SH-SY5Y (cell line): Measurements from ENCODE around the gene DPH7.

ENCODE experiments used
- GATA2 ChIP-seq: IDR thresholded peaks from 2 replicates; pipeline ENCODE4 v1.6.1; 2011; ENCODE audit warnings: mild to moderate bottlenecking, low read depth, low read length
- GATA3 ChIP-seq: IDR thresholded peaks from 2 replicates; pipeline ENCODE4 v1.6.1; 2011; ENCODE audit warnings: low read depth, mild to moderate bottlenecking, low read length, moderate library complexity

Gene DPH7

DNA sequence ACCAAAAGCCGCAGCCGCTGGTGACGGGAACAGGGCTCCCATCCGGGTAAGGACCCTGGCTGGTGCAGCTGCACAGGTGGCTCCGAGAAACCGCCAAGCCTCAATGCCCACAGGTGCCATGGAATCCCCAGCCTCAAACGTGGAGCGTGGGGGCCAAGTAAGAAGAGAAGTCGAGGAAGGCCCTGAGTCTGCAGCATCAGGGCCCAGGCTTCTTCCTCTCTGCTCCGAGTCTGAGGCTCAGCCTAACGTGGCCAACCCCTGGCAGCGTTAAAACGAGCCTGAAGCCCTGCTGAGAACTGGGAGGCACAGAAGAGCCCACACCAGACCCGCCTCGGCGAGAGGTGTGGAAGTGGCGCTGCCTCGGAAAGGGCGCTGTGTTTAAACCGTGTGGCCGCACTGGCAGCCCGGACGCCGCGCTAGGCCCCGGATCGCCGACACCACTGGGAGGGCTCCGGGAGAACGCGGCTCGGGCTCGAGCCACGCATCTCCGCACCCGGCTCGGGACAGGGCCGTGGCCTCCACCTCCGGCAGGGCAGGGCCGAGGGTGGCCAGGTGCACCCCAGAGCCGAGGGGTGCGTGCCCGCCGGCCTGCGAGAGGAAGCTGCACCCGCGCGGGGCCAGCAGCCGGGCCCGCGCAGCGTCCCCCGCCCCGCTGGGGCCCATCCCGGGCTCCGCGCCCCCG, 10.9 kb upstream of the DPH7 start:
- TF ChIP-seq GATA2, result no peak
- TF ChIP-seq GATA3, result no peak

DNA sequence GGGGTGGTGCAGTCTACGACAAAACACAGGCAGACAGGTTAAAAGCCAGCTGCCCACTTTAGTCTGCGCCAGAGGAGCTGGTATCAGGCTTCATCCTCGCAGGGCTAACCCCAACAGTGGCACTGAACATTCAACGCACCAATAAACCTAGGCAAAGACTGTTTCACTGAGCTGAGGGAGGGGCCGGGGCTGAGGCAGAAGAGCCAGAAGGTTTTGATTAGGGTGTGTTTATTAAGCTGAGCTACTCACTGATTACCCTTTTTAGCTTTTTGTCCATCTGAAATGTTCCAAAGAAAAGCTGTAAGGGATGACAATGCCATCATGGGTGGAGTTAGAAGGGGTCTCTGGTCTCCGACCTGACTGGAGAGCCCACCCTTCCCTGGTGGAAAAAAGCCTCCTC, 10.2 kb upstream of the DPH7 start:
- TF ChIP-seq GATA3 (no peak), GATA2 (no peak)

DNA sequence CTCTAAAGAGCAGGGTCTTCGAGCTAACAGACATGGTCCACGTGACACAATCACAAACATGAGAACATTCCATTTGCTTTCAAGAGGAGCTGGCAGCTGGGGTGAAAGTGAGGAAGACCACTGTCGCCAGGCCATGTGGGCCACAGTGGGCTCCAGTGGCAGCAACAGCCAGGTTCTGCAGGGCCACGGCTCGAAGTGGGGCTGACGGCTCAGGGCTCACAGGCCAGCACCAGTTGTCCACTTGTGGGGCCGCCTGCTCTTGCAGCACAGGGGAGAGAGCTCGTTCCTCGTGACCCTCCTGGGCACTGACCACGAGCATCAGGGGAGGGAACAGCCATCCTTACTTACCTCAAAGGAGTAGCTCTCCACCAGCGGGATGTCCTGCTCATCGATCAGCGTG, 9.6 kb upstream of the DPH7 start:
- TF ChIP-seq GATA3, result no peak
- no peak for TF ChIP-seq GATA2

DNA sequence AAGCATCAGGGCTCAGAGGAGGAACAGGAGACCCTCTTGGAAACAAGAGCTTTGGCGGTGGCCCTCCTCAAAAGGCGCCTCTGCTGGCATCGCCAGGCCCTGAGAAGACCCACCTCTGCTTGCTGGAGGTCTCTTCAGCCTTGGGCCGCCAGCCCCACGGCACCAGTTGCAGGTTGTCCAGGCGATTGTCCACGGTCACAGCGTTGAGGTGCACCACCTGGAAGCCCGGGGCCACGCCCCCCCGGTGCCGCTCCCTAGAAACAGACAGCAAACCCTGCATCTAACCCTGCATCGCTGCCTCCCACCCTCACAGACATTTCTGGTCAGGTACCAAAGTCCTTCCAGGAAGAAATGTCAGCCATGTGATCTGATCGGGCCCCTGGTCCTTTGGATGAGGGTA, 8.1 kb upstream of the DPH7 start:
- TF ChIP-seq GATA3, result no peak
- TF ChIP-seq GATA2, result no peak

DNA sequence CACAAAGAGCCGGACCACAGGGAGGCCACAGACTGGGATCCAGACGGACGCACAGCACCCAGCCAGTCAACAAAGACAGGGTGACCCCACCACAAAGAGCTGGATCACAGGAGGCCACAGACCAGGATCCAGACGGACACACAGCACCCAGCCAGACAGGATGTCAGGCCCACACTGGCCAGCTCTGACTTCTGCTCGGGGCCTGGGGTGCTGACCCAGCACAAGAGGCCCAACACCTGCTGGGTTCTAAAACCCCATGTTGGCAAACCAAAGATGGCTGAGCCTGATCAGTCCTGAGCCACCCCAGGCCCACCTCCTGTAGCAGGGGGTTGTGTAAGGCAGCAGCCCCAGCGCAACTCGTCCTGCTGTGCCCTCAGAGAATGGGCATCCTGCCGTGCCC, 5.2 kb upstream of the DPH7 start:
- TF ChIP-seq GATA3, result no peak

DNA sequence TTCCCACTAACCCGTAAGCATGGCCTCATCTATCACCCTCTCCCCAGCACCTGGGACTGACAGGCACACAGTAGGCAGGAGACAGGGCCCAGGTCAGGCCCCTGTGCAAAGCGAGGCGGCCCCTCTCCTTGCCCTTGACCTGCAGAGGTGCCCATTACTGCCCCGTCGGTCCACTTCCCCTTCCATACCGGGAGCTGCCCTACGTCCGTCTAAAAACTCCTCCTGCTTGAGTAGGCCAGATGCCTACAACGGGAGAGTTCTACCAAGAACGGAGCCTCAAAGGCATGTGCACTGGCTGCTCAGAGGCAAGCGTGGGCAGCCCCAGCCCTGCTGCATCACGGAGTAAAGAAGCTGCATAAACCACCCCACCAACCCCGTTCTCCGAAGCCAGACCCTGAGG, 4.6 kb upstream of the DPH7 start:
- TF ChIP-seq GATA2, result no peak
- TF ChIP-seq GATA3, result no peak

DNA sequence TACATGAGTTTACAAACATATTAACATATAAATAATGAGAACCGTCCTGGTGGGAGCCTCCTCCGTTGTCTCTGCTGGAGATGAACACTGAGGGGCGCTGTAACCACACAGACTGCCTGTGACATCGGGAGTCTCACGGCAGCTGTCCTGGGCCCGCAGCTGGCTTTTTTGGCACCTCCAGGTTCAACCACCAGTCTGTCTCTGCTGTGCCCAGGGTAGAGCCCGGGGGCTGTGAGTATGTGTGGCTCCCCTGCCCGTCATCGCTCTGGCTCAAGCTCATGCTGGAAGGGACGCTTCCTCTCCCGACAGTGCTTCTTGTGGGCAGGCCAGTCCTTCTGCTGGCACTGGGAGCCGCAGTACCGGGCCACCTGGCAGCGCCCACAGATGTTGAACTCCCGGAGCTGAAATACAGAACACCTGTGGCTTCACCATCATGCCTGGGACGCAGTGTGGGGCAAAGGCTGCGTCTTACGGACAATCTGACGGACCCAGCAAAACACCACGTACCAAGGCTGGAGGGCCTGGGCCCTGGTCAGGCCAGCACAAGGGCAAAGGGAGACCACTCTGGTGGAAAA, 3.6 kb upstream of the DPH7 start:
- TF ChIP-seq GATA3 (no peak), GATA2 (no peak)

DNA sequence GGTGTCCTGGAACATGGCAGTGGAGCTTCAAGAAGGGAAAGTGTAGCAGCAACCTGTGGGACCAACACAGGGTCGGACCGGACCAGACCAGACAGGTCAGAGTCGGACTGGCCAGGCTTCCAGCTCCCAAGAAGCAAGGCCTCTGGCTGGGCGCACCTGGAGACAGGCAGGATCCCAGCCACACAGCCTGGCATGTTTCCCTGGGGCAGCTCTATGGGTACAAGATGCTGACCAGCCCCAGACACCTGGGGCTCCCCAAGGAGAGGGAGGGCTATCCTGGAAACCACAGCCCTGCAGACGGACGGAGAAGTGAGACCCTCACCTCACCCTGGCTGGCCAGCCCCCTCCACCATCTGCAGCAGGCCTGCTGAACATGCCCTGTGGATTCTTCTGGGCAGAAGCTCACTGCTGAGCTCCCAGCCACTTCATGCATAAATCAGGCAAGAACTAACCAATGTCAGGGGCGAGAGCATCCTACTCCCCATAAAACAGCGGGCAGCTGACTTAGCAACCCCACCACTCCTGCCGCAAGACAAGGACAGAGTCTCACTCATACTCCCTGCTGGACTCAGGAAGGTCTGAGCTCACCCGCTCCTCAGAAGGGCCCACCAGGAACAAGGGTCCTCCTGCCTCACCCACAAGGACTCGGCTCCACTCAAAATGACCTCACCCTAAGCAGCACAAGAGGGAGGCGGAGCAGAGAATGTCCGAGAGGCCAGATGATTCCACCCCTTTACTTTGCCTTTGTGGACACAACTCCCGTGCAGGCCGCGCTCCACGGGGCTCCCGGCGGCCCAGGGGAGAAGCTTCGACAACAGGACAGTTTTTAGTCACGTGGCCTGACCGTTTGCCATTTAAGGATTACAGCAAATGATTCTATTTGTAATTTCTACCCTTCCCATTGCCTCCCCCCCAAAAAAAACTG, 2.9 kb upstream of the DPH7 start:
- TF ChIP-seq GATA3 (no peak), GATA2 (no peak)

DNA sequence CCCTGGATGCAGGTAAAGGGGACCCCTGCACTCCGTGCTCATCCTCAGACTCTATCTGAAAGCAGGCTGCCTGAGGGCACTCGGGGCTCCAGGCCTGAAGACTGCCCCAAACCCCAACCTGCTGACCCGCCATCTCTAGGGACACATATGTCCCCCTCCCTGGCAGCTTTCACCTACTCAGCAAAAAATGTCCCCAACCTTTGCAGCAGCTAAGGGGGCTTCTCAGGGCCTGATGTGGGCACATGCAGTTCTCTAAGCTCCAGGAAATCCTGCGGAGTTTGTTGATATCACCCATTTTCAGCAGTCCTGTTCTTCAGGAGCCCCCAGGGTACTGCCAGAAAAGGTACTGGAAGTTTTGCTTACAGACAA, 2.2 kb upstream of the DPH7 start:
- TF ChIP-seq GATA2 (no peak), GATA3 (no peak)

DNA sequence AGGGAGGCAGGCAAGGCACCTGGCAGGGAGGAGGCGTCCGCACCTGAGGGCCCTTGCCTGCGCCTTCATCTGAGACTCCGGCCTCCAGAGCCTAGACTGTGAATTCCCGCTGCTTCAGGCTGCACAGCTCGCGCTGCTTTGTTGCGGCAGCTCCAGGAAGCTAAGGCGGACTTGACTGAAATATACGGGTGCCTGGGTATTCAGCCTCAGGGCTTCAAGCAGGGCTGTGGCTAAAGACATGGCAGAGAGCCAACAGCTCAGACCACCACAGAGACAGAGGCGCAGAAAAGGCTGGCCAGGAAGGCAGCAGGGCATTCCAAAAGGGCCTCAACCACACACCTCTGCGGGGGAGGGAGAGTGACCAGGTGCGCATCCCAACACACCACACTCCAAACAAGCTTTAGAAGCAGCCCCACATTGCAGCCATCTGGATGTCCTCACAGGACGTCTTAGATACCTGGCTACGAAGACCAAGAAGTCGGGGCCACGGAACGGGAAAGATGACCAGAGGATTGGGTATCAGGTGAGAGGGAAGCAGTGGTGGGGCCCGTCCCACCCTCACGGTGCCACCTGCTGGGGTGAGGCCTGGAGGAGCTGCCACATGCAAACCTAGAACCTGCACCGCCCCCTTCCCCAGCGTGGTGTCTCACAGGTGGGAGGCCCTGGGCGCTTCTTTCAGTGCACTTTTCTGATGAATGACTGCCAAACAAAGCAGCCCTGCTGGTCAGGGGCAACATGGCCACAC, 1.7 kb upstream of the DPH7 start:
- TF ChIP-seq GATA2 (no peak), GATA3 (no peak)

DNA sequence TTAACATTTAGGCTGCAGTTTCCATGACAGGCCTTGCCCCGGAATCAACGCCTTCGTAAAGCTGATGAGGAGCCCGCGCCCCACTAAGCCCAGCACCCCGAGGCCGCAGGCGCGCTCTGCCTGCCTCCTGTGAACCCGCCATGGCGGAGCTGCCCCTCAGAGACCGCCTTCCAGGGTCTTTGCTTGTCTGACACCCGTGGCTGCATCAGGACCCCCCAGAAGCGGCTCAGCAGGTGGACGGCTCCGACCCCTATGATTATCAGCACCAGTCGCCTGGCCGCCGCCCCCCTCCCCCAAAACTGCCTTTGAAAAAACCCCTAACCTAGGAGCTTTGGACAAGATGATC, 507 bp upstream of the DPH7 start:
- TF ChIP-seq GATA2 (no peak), GATA3 (no peak)

DNA sequence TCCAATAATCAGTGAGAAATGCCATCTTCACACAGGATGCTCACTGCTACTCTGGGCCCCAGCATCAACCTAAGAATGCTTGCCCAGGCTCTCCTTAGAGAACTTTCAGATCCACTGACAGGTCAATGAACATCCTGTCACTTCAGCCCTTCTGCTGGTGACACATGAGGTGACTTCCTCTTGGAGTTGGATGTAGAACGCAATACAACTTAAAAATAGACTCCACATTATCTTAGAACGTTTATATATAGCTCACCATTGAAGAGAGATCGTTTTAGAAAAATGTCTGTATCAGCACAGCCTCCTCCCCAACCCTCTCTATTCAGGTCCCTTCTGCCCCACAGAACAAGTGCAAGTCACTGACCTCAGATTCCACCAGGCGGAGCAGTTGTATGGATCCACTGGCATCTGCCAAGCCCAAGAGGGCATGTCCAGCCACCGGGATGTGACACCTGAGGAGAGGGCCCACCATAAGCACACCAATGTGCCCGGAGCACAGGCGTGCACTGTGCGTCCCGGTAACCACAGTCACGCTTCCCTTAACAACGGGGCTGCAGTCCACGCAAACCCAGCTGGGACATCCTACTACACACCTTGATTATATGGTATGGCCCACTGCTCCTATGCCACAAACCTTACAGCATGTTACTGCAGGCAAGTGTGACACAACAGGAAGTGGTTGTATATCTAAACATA, 2.9 kb downstream of the DPH7 start:
- TF ChIP-seq GATA2 (no peak), GATA3 (no peak)

DNA sequence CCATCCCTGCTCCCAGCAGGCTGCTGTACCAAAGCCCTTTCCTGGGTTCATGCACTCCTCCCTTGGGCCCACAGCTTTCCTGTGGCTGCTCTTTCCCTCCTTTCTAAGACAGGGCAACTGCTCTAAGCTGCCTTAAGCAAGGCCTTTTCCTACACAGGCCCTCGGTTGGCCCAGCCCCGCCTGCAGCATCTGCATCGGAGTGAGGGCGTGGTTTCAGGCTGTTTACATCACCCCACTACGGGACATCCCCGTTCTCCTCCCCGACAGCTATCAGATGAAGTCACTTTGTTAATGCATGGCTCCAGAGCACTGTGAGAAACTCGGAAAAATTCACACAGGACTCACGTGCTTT, 3.4 kb downstream of the DPH7 start:
- no peak for TF ChIP-seq GATA2
- no peak for TF ChIP-seq GATA3

DNA sequence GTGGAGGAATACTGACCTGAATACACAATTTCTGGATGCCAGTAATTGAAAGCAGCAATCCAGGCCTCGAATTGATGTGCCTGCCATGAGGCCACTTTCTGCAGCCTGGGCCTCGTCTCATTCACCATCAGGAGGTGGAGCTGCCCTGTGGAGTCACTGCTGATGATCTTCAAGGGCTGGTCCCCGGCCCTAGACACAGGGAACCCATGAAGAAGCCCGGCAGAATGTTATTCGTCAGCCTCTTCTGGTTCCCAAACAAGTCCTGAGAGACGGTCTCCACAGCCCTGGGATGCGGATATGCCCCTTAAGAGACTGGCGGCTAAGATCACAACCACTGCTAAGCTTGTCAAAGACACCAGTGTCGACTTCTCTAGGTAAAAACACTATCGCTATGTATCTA, 4.5 kb downstream of the DPH7 start:
- TF ChIP-seq GATA2, result no peak
- no peak for TF ChIP-seq GATA3
